ENCODE measurements around the gene SDHB.

DNA sequence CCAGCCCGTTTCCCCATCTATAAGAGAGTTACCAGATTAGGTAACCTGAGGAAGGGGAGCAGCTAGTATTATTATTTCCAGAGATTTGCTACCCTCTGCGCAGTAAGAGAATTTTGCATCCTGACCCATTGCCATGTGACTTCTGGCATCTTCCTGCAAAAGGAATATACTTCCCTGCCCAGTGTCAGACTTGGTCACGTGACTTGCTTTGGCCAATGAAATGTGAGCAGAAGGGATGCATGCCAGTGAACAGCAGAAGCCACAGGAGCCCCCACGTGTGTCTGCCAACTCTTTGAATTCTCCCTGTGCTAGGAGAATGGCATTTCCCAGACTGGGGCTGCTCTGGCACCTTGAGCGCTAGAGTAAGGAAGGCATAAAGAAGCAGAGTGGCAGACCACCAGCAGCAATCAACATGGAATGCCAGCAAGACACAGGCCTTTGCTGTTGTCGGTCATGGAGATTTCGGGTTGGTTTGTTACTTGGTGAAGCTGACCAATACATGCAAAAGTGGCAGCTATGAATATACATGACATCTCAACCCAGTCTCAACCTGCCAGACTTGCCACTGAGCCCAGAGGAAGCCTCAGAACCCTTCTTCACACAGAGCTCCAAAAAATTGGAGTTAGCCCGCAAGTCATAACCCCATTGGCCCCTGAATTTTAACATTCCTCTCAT, 26.4 kb upstream of the SDHB start:
- TF ChIP-seq, protein P1, sequence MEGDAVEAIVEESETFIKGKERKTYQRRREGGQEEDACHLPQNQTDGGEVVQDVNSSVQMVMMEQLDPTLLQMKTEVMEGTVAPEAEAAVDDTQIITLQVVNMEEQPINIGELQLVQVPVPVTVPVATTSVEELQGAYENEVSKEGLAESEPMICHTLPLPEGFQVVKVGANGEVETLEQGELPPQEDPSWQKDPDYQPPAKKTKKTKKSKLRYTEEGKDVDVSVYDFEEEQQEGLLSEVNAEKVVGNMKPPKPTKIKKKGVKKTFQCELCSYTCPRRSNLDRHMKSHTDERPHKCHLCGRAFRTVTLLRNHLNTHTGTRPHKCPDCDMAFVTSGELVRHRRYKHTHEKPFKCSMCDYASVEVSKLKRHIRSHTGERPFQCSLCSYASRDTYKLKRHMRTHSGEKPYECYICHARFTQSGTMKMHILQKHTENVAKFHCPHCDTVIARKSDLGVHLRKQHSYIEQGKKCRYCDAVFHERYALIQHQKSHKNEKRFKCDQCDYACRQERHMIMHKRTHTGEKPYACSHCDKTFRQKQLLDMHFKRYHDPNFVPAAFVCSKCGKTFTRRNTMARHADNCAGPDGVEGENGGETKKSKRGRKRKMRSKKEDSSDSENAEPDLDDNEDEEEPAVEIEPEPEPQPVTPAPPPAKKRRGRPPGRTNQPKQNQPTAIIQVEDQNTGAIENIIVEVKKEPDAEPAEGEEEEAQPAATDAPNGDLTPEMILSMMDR (IDR thresholded peaks at IDR 0.05), result no peak
- no peak for TF ChIP-seq POLR2A (IDR thresholded peaks at IDR 0.05)

Measured in right lobe of liver (tissue), 4 donors.